ENCODE measurements around the gene TMEM9.

Gene TMEM9

DNA sequence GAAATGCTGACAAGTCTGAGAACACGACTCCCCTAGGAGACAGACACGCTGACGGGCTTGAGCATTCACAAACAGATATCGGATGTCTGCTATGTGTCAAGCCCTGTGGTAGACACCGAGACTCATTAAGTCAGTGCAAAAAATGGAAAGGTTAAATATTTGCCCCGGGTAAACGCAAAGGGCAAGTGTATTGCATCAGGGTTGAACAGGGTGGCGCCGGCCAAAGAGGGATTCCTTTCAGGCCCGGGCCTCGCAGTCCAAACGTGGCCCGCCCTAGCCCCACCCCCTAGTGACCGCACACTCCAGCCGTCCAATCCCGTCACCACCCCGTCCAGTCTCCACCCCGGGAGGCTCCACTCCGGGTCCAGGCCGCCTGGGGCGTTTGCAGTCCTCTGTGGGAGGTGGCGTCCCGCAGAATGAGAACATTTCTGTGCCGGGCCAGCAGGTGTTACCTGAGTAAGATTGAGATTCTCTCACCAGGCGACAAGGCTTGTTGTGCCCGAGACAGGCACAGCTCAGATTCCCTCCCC lies 16.3 kb upstream of the TMEM9 start:
- no peaks in the 10 kb centered on the region for H4K20me1 ChIP-seq (ENCODE audit: insufficient read depth)
- H2AFZ ChIP-seq (ENCODE audit: low read depth): peak overlapping the region; percentile 87
- peak overlapping the region; percentile 99 for H3K27ac ChIP-seq
- H3K4me3 ChIP-seq (IDR thresholded peaks at IDR 0.05; ENCODE audit: insufficient read depth, low read depth, low read length): peak overlapping the region; percentile 70
- TF ChIP-seq, protein P1, sequence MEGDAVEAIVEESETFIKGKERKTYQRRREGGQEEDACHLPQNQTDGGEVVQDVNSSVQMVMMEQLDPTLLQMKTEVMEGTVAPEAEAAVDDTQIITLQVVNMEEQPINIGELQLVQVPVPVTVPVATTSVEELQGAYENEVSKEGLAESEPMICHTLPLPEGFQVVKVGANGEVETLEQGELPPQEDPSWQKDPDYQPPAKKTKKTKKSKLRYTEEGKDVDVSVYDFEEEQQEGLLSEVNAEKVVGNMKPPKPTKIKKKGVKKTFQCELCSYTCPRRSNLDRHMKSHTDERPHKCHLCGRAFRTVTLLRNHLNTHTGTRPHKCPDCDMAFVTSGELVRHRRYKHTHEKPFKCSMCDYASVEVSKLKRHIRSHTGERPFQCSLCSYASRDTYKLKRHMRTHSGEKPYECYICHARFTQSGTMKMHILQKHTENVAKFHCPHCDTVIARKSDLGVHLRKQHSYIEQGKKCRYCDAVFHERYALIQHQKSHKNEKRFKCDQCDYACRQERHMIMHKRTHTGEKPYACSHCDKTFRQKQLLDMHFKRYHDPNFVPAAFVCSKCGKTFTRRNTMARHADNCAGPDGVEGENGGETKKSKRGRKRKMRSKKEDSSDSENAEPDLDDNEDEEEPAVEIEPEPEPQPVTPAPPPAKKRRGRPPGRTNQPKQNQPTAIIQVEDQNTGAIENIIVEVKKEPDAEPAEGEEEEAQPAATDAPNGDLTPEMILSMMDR (conservative IDR thresholded peaks at IDR 0.05; ENCODE audit: low read depth, low read length): no peak
- no peaks in the 10 kb centered on the region for H3K79me2 ChIP-seq (ENCODE audit: insufficient read depth, low read depth)
- no peaks in the 10 kb centered on the region for H3K36me3 ChIP-seq (ENCODE audit: insufficient read depth)
- H3K4me1 ChIP-seq (ENCODE audit: low read depth, poor library complexity, severe bottlenecking): peaks cover 29% of the 10 kb centered on the region
- H3K9ac ChIP-seq: peak overlapping the region; percentile 97
- H3K4me2 ChIP-seq: peak overlapping the region; percentile 88
- H3K27me3 ChIP-seq (ENCODE audit: insufficient read depth, low read depth): no peaks in the 10 kb centered on the region

DNA sequence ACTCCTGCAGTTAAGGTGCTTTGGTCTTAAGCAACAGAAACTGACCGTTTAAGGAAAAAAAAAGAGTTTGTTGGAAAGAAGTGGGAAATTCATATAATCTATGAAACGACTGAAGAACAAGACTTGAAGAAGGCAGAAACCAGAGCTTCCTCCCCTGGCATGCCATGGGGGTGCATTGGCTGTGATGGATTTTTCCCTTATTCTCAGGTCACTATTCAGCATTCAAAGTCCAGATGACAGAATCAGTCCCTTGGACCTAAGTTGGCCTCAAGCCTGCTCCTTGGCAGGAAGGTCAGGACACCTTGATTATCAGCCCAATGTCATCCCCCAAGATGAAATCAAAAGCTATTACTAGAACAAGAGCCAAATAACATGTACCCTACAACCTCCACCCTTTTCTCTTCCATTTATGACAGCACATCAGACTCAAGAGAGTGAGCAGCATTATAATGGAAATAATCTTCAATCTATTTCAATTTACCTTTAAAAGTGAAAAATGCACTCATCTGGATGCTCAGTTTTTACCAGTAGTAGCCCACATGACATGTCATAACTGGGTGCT lies 15.8 kb upstream of the TMEM9 start:
- Histone ChIP-seq H3K27me3 (ENCODE audit: insufficient read depth, low read depth) (no peaks in the 10 kb centered on the region), H3K4me2 (peak overlapping the region; percentile 88), H3K9ac (peak overlapping the region; percentile 97; the same call in 1 of the 2 replicates), H2AFZ (ENCODE audit: low read depth) (peak overlapping the region; percentile 87), H4K20me1 (ENCODE audit: insufficient read depth) (no peaks in the 10 kb centered on the region), H3K4me1 (ENCODE audit: low read depth, poor library complexity, severe bottlenecking) (peaks cover 29% of the 10 kb centered on the region), H3K36me3 (ENCODE audit: insufficient read depth) (no peaks in the 10 kb centered on the region), H3K4me3 (IDR thresholded peaks at IDR 0.05; ENCODE audit: insufficient read depth, low read depth, low read length) (peak overlapping the region; percentile 3), H3K27ac (peak overlapping the region; percentile 99), H3K79me2 (ENCODE audit: insufficient read depth, low read depth) (no peaks in the 10 kb centered on the region)
- TF ChIP-seq, protein P1 (conservative IDR thresholded peaks at IDR 0.05; ENCODE audit: low read depth, low read length): no peak

DNA sequence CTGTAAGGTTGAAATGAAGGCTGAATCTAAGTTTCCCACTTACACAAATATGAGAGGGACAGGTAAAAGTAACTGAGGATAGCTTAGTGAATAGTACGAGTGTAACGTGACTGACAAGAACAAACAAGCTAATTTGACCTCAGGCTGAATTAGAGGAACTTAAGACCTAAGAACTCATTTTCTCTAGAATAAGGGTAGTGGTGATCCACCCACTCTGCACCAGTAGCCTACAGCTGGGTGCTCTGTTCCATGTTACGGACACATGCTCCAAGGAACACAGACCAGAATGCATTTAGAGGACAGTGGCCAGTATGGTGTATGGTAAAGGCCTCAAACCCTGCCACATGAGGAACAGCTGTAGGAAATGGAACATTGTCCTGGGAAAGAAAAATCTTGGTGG lies 14.9 kb upstream of the TMEM9 start:
- Histone ChIP-seq H3K4me2 (peak overlapping the region; percentile 88; the same call in 1 of the 2 replicates), H3K79me2 (ENCODE audit: insufficient read depth, low read depth) (no peaks in the 10 kb centered on the region), H4K20me1 (ENCODE audit: insufficient read depth) (no peaks in the 10 kb centered on the region), H2AFZ (ENCODE audit: low read depth) (no peak overlapping the region), H3K27ac (no peak overlapping the region; the same call in 1 of the 2 replicates), H3K4me1 (ENCODE audit: low read depth, poor library complexity, severe bottlenecking) (peaks cover 29% of the 10 kb centered on the region), H3K27me3 (ENCODE audit: insufficient read depth, low read depth) (no peaks in the 10 kb centered on the region), H3K36me3 (ENCODE audit: insufficient read depth) (no peaks in the 10 kb centered on the region), H3K9ac (no peak overlapping the region), H3K4me3 (IDR thresholded peaks at IDR 0.05; ENCODE audit: insufficient read depth, low read depth, low read length) (peak overlapping the region; percentile 2)
- TF ChIP-seq, protein P1 (conservative IDR thresholded peaks at IDR 0.05; ENCODE audit: low read depth, low read length): no peak

DNA sequence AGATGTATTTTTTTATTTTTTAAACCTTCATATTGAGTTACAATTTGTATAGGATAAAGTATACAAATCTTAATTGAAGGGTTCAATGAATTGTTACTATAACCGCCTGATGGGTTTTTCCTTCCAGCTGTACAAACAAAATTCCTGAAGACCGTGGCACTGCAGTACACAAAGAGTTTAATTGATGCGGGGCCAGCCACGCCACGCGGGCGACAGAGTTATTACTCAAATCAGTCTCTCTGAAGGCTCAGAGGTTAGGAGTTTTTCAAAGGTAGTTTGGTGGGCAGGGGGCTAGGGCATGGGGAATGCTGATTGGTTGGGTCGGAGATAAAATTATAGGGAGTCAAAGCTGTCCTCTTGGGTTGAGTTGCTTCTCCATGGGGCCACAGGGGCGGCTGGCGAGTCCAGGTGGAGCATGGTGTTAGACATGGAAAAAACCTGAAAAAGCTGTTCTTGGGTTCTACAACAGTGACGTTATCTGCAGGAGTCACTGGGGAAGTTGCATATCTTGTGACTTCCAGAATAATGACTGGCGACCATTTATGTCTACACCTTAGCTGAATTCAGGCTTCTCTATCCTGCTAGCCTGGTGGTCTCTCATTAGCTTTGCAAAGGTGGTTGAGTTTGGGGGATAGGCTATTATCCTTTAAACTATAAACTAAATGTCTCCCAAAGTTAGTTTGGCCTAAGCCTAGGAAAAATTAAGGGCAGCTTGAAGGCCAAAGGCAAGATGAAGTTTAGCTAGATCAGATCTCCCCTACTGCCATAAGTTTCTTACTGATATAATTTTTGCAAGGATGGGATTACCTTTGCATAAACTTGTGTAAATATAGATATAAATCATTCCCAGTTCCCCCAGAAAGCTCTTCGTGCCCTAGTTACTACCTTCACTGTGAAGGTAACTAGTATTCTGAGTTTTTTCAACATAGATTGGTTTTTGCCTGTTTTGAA lies 13.0 kb upstream of the TMEM9 start:
- H3K79me2 ChIP-seq (ENCODE audit: insufficient read depth, low read depth): no peaks in the 10 kb centered on the region
- H3K27ac ChIP-seq: no peak overlapping the region
- peaks cover 29% of the 10 kb centered on the region for H3K4me1 ChIP-seq (ENCODE audit: low read depth, poor library complexity, severe bottlenecking)
- H3K27me3 ChIP-seq (ENCODE audit: insufficient read depth, low read depth): no peaks in the 10 kb centered on the region
- H3K4me3 ChIP-seq (IDR thresholded peaks at IDR 0.05; ENCODE audit: insufficient read depth, low read depth, low read length): no peak overlapping the region
- TF ChIP-seq, protein P1 (conservative IDR thresholded peaks at IDR 0.05; ENCODE audit: low read depth, low read length): no peak
- H3K36me3 ChIP-seq (ENCODE audit: insufficient read depth): no peaks in the 10 kb centered on the region
- H3K9ac ChIP-seq: no peak overlapping the region
- no peaks in the 10 kb centered on the region for H4K20me1 ChIP-seq (ENCODE audit: insufficient read depth)
- H3K4me2 ChIP-seq: no peak overlapping the region
- H2AFZ ChIP-seq (ENCODE audit: low read depth): no peak overlapping the region

Data from KMS-11 (cell line).